Loucy (cell line): ENCODE results near the gene CDKN1C.

ENCODE experiments used
- H2AFZ ChIP-seq: fragments of 200-600 bp; sonication (generic); 2 replicates; pipeline ENCODE4 v1.6.0; 2016; ENCODE audit warnings: antibody characterized with exemption, mild to moderate bottlenecking, low read length, moderate library complexity
- H3F3A ChIP-seq: fragments of 200-600 bp; 2 replicates; pipeline ENCODE4 v1.6.0; 2016; ENCODE audit warnings: antibody characterized with exemption, low read depth, mild to moderate bottlenecking
- H3K27me3 ChIP-seq: fragments of 200-600 bp; sonication (generic); 2 replicates; pipeline ENCODE4 v1.6.1; 2014; ENCODE audit warnings: low read length, mild to moderate bottlenecking; ENCODE audit not compliant: insufficient read depth, poor library complexity, severe bottlenecking
- H3K36me3 ChIP-seq: fragments of 200-600 bp; sonication (generic); 2 replicates; pipeline ENCODE4 v1.6.1; 2016; ENCODE audit warnings: low read length; ENCODE audit not compliant: insufficient read depth
- H3K4me1 ChIP-seq: fragments of 200-600 bp; sonication (generic); 2 replicates; pipeline ENCODE4 v1.5.1; 2014; ENCODE audit warnings: low read length, mild to moderate bottlenecking; ENCODE audit not compliant: insufficient read depth, poor library complexity, severe bottlenecking
- H3K4me2 ChIP-seq: fragments of 200-600 bp; sonication (generic); 2 replicates; pipeline ENCODE4 v1.6.0; 2014; ENCODE audit warnings: antibody characterized with exemption, low read length, low read depth, mild to moderate bottlenecking; ENCODE audit not compliant: poor library complexity, severe bottlenecking
- H3K4me3 ChIP-seq: fragments of 200-600 bp; sonication (generic); 2 replicates; pipeline ENCODE4 v1.5.1; 2014; ENCODE audit warnings: low read length, mild to moderate bottlenecking, mixed read lengths; ENCODE audit not compliant: poor library complexity, severe bottlenecking
- H3K79me2 ChIP-seq: fragments of 200-600 bp; sonication (generic); 2 replicates; pipeline ENCODE4 v1.6.1; 2014; ENCODE audit warnings: low read length; ENCODE audit not compliant: insufficient read depth
- H3K9ac ChIP-seq: fragments of 200-600 bp; sonication (generic); 2 replicates; pipeline ENCODE4 v1.6.0; 2014; ENCODE audit warnings: mild to moderate bottlenecking, low read depth, low read length, moderate library complexity; ENCODE audit not compliant: poor library complexity, severe bottlenecking
- H3K9me2 ChIP-seq: fragments of 200-600 bp; sonication (generic); replicated peaks from 2 replicates; pipeline ENCODE4 v1.6.1; 2016; ENCODE audit warnings: low read depth, low read length, mixed read lengths
- H3K9me3 ChIP-seq: fragments of 200-600 bp; sonication (generic); 2 replicates; pipeline ENCODE4 v1.6.1; 2014; ENCODE audit warnings: mild to moderate bottlenecking, antibody characterized with exemption, low read length, low read depth; ENCODE audit not compliant: insufficient read depth
- H4K20me1 ChIP-seq: fragments of 200-600 bp; sonication (generic); 2 replicates; pipeline ENCODE4 v1.6.0; 2014; ENCODE audit warnings: antibody characterized with exemption, low read length, mild to moderate bottlenecking; ENCODE audit not compliant: insufficient read depth, poor library complexity, severe bottlenecking
- EZH2phosphoT487 ChIP-seq: fragments of 200-600 bp; IDR thresholded peaks from 2 replicates; pipeline ENCODE4 v1.6.1; 2018; ENCODE audit warnings: antibody characterized with exemption, mild to moderate bottlenecking, moderate library complexity, borderline replicate concordance
- TF ChIP-seq, protein P1 (sequence below): fragments of 200-600 bp; sonication (generic); conservative IDR thresholded peaks from 2 replicates; pipeline ENCODE4 v1.5.1; 2014; ENCODE audit warnings: mild to moderate bottlenecking, antibody characterized with exemption, low read length

CDKN1C gene

DNA sequence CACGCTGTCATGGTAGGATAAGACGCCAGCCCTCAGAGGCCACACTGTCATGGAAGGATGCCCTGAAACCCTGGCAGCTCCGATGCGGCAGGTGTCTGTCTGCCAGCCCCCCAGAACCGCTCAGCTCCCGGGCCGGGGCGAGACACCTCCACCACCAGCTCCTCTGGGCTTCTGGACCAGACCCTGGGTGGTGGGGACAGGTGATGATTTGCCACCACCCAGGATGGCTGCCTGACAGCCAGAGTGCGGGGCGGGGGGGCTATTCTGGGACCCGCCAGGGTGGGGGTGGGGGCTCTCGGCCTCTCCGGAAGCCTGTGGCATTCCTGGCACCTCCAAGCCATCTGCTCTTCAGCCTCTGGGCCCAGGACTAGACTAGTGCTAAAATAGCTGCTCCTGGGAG, 34.3 kb upstream of the CDKN1C start:
- Histone ChIP-seq H3K4me1 (peaks cover 8% of the 10 kb centered on the region), H3K79me2 (no peaks in the 10 kb centered on the region), H3K4me2 (no peak overlapping the region), H3K27me3 (no peaks in the 10 kb centered on the region), H3F3A (no peaks in the 10 kb centered on the region), H3K9ac (no peak overlapping the region), H3K9me2 (no peaks in the 10 kb centered on the region), H3K36me3 (no peaks in the 10 kb centered on the region), H3K4me3 (no peak overlapping the region), H3K9me3 (no peaks in the 10 kb centered on the region), H4K20me1 (no peaks in the 10 kb centered on the region), H2AFZ (no peak overlapping the region)
- TF ChIP-seq, protein P1, sequence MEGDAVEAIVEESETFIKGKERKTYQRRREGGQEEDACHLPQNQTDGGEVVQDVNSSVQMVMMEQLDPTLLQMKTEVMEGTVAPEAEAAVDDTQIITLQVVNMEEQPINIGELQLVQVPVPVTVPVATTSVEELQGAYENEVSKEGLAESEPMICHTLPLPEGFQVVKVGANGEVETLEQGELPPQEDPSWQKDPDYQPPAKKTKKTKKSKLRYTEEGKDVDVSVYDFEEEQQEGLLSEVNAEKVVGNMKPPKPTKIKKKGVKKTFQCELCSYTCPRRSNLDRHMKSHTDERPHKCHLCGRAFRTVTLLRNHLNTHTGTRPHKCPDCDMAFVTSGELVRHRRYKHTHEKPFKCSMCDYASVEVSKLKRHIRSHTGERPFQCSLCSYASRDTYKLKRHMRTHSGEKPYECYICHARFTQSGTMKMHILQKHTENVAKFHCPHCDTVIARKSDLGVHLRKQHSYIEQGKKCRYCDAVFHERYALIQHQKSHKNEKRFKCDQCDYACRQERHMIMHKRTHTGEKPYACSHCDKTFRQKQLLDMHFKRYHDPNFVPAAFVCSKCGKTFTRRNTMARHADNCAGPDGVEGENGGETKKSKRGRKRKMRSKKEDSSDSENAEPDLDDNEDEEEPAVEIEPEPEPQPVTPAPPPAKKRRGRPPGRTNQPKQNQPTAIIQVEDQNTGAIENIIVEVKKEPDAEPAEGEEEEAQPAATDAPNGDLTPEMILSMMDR, result no peak
- no peak for TF ChIP-seq EZH2phosphoT487

DNA sequence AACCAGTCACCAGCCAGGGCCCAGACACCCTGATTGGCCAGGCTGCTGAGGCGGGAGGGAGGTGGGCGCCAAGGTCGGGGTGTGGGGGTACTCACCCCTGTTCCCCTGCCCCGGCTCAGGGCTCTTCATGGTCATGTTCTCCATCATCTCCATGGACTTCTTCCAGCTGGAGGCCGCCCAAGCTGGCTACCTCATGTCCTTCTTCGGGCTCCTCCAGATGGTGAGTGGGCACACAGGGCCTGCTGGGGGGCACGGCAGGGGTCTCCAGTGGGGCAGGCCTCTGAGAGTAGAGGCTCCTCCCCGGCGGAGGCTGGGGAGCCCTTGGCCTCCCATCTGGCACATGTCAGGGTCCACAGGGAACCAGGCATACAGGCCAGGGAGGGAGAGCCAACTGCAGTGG, 33.6 kb upstream of the CDKN1C start:
- TF ChIP-seq EZH2phosphoT487, result no peak
- TF ChIP-seq, protein P1, result no peak
- Histone ChIP-seq H3K4me2 (no peak overlapping the region), H3K9me3 (no peaks in the 10 kb centered on the region), H3K9me2 (no peaks in the 10 kb centered on the region), H3K4me1 (peaks cover 15% of the 10 kb centered on the region), H3K36me3 (no peaks in the 10 kb centered on the region), H3K27me3 (no peaks in the 10 kb centered on the region), H3K4me3 (no peak overlapping the region), H2AFZ (no peak overlapping the region), H3F3A (no peaks in the 10 kb centered on the region), H3K9ac (no peak overlapping the region), H3K79me2 (no peaks in the 10 kb centered on the region), H4K20me1 (no peaks in the 10 kb centered on the region)

DNA sequence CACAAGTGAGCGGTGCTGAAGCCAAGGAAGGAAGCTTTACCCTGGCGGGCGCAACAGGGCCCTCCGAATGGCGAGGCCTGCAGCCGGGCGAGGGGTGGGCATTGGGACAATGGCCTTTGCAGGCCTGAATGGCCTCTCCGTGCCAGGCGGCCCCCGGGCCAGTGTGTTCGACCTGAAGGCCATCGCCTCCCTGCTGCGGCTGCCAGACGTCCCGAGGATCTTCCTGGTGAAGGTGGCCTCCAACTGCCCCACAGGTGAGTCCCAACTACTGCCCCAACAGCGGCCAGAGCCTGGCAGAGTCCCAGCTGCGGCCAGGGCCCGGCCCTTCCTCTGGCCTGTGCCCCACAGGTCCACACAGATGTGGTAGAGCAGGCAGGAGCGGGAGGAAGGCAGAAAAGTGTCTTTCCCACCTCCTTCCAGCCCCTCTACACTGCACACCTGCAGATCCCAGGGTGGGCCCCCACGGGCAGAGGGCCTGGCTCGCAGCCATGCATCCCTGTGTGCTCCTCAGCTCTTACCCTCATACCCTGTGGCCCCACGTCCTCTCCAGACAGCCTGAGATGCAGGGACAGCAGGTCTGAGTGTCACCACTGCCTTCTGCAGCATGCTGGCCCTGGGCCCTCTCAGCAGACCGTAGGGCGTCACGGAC, 32.4 kb upstream of the CDKN1C start:
- H3K79me2 ChIP-seq, result no peaks in the 10 kb centered on the region
- no peaks in the 10 kb centered on the region for H4K20me1 ChIP-seq
- H3K27me3 ChIP-seq, result no peaks in the 10 kb centered on the region
- TF ChIP-seq, protein P1, result no peak
- TF ChIP-seq EZH2phosphoT487, result no peak
- no peaks in the 10 kb centered on the region for H3K36me3 ChIP-seq
- H3K9ac ChIP-seq, result no peak overlapping the region
- H3K4me1 ChIP-seq, result peaks cover 27% of the 10 kb centered on the region
- no peak overlapping the region for H3K4me2 ChIP-seq
- no peaks in the 10 kb centered on the region for H3K9me2 ChIP-seq
- H3K4me3 ChIP-seq, result no peak overlapping the region
- no peaks in the 10 kb centered on the region for H3K9me3 ChIP-seq
- no peaks in the 10 kb centered on the region for H3F3A ChIP-seq
- H2AFZ ChIP-seq, result no peak overlapping the region
